Measurements from ENCODE around the gene ZBED1.
"Not testable (repeated sequence)": the region's sequence is repeated elsewhere in the genome, so short reads cannot be mapped to it uniquely, and the experiment has no call there.

DNA sequence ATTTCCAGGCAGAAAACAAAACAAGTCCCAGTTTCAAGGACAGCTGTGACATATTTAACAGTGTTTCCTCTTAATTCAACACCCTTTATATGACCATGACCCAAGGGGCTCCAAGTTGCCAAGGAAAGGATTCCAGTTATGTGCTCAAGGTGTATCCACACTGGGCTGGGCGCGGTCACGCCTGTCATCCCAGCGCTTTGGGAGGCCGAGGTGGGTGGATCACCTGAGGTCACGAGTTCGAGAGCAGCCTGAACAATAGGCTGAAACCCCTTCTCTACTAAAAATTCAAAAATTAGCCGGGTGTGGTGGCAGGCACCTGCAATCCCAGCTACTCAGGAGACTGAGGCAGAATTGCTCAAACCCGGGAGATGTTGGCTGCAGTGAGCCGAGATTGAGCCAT, 29.6 kb downstream of the ZBED1 start:
- TF ChIP-seq, protein P1, sequence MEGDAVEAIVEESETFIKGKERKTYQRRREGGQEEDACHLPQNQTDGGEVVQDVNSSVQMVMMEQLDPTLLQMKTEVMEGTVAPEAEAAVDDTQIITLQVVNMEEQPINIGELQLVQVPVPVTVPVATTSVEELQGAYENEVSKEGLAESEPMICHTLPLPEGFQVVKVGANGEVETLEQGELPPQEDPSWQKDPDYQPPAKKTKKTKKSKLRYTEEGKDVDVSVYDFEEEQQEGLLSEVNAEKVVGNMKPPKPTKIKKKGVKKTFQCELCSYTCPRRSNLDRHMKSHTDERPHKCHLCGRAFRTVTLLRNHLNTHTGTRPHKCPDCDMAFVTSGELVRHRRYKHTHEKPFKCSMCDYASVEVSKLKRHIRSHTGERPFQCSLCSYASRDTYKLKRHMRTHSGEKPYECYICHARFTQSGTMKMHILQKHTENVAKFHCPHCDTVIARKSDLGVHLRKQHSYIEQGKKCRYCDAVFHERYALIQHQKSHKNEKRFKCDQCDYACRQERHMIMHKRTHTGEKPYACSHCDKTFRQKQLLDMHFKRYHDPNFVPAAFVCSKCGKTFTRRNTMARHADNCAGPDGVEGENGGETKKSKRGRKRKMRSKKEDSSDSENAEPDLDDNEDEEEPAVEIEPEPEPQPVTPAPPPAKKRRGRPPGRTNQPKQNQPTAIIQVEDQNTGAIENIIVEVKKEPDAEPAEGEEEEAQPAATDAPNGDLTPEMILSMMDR (IDR thresholded peaks at IDR 0.05; ENCODE audit: low read length): not testable (repeated sequence)
- not testable (repeated sequence) for TF ChIP-seq EZH2 (IDR thresholded peaks at IDR 0.05; ENCODE audit: borderline replicate concordance, low read length)

Data from OCI-LY1 (cell line).